KMS-11 (cell line): ENCODE measurements around the gene AHCY.

Experiments
- H2AFZ ChIP-seq: fragments of 200-600 bp; sonication (generic); 2 replicates; pipeline ENCODE4 v1.6.1; 2016; ENCODE audit warnings: antibody characterized with exemption, mixed run types, low read depth
- H3K27ac ChIP-seq: fragments of 200-600 bp; sonication (generic); 2 replicates; pipeline ENCODE4 v1.6.1; 2016; ENCODE audit warnings: mild to moderate bottlenecking, mixed run types
- H3K27me3 ChIP-seq: fragments of 200-600 bp; sonication (generic); 2 replicates; pipeline ENCODE4 v1.6.1; 2017; ENCODE audit warnings: mild to moderate bottlenecking, low read depth, mixed run types, moderate library complexity; ENCODE audit not compliant: insufficient read depth
- H3K36me3 ChIP-seq: fragments of 200-600 bp; sonication (generic); 2 replicates; pipeline ENCODE4 v1.6.1; 2017; ENCODE audit warnings: mild to moderate bottlenecking, mixed run types; ENCODE audit not compliant: insufficient read depth
- H3K4me1 ChIP-seq: fragments of 200-600 bp; sonication (generic); 2 replicates; pipeline ENCODE4 v1.6.1; 2016; ENCODE audit warnings: mild to moderate bottlenecking, low read depth, mixed run types; ENCODE audit not compliant: poor library complexity, severe bottlenecking
- H3K4me2 ChIP-seq: fragments of 200-600 bp; sonication (generic); 2 replicates; pipeline ENCODE4 v1.7.0; 2016; ENCODE audit warnings: mild to moderate bottlenecking, mixed run types
- H3K4me3 ChIP-seq: fragments of 200-600 bp; sonication (generic); IDR thresholded peaks from 2 replicates; pipeline ENCODE4 v1.6.1; 2017; ENCODE audit warnings: low read depth, low read length, mixed read lengths; ENCODE audit not compliant: insufficient read depth
- H3K79me2 ChIP-seq: fragments of 200-600 bp; sonication (generic); 2 replicates; pipeline ENCODE4 v1.6.1; 2016; ENCODE audit warnings: low read depth, mixed run types; ENCODE audit not compliant: insufficient read depth
- H3K9ac ChIP-seq: fragments of 200-600 bp; sonication (generic); 2 replicates; pipeline ENCODE4 v1.6.1; 2016; ENCODE audit warnings: mild to moderate bottlenecking, mixed run types
- H4K20me1 ChIP-seq: fragments of 200-600 bp; sonication (generic); 2 replicates; pipeline ENCODE4 v1.6.1; 2016; ENCODE audit warnings: mild to moderate bottlenecking, mixed run types; ENCODE audit not compliant: insufficient read depth
- TF ChIP-seq, protein P1 (sequence below): fragments of 200-600 bp; sonication (generic); conservative IDR thresholded peaks from 2 replicates; pipeline ENCODE4 v1.6.1; 2017; ENCODE audit warnings: low read depth, mild to moderate bottlenecking, antibody characterized with exemption, low read length, moderate library complexity, mixed read lengths

AHCY gene

DNA sequence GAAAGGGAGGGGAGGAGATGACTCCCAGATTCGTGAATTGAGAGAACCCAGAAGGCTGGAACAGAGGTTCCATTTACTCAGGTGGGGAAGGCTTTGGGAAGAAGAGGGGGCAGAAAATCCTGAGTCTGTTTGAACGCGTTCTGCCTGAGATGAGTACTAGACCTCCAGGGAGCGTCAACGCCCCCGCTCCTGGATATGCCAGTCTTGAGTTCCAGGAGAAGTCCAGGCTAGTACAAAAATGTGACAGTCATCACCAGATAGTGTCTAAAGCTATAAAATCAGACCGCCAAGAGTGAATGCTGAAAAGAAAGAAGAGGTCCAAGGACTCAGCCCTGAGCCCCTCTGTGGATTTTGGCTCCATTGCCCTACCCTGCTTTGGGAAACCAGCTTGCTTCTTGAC, 8.6 kb downstream of the AHCY start:
- H3K4me1 ChIP-seq, result no peaks in the 10 kb centered on the region
- H3K27me3 ChIP-seq, result no peaks in the 10 kb centered on the region
- no peak overlapping the region for H3K27ac ChIP-seq
- peaks cover 39% of the 10 kb centered on the region; the same call in 1 of the 2 replicates for H3K79me2 ChIP-seq
- peaks cover 6% of the 10 kb centered on the region; the same call in 1 of the 2 replicates for H3K36me3 ChIP-seq
- H4K20me1 ChIP-seq, result no peaks in the 10 kb centered on the region
- H3K9ac ChIP-seq, result no peak overlapping the region
- H2AFZ ChIP-seq, result no peak overlapping the region
- TF ChIP-seq, protein P1, sequence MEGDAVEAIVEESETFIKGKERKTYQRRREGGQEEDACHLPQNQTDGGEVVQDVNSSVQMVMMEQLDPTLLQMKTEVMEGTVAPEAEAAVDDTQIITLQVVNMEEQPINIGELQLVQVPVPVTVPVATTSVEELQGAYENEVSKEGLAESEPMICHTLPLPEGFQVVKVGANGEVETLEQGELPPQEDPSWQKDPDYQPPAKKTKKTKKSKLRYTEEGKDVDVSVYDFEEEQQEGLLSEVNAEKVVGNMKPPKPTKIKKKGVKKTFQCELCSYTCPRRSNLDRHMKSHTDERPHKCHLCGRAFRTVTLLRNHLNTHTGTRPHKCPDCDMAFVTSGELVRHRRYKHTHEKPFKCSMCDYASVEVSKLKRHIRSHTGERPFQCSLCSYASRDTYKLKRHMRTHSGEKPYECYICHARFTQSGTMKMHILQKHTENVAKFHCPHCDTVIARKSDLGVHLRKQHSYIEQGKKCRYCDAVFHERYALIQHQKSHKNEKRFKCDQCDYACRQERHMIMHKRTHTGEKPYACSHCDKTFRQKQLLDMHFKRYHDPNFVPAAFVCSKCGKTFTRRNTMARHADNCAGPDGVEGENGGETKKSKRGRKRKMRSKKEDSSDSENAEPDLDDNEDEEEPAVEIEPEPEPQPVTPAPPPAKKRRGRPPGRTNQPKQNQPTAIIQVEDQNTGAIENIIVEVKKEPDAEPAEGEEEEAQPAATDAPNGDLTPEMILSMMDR, result no peak
- H3K4me3 ChIP-seq, result no peak overlapping the region
- no peak overlapping the region for H3K4me2 ChIP-seq

DNA sequence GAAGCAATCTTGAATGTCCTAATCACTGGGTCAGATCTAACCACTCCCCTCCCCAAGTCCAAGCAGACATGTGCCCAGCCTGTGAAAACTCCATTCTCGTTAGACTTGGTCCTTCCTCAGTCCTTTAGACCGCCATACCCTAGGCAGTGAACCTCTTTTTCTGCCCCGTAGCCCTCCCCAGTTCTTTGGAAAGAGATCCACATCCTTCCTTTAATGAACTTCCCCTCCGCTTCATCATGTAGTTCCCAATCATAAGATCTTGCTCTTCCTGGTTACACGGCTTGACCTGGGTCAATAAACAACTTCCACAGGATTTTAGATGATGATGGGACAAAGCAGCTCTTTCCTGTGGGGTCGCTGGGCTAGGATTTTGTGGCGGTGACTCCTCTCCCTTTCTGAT, 9.6 kb downstream of the AHCY start:
- no peaks in the 10 kb centered on the region for H3K27me3 ChIP-seq
- H3K4me2 ChIP-seq, result no peak overlapping the region
- H3K79me2 ChIP-seq, result peaks cover 32% of the 10 kb centered on the region; the same call in 1 of the 2 replicates
- H4K20me1 ChIP-seq, result no peaks in the 10 kb centered on the region
- H3K4me1 ChIP-seq, result no peaks in the 10 kb centered on the region
- H3K9ac ChIP-seq, result no peak overlapping the region
- no peak overlapping the region for H3K4me3 ChIP-seq
- TF ChIP-seq, protein P1, result no peak
- H3K27ac ChIP-seq, result no peak overlapping the region
- H3K36me3 ChIP-seq, result peaks cover 11% of the 10 kb centered on the region; the same call in 1 of the 2 replicates
- H2AFZ ChIP-seq, result no peak overlapping the region

DNA sequence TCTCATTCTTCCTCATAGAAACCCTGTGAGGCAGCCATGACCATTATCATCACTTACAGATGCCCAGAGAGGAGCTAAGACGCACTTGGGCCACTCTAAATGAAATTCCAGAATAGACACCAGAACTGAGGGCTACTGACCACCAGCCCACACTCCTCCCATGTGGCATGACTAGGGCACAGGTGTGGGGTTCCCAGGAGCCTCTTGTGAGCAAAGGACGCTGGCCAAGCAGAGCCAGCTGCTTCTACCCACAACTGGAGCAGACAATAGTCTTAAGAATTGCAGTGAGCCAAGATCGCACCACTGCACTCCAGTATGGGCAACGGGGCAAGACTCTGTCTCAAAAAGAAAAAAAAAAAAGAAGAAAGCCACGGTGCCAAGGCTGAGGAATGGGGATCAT, 10.0 kb downstream of the AHCY start:
- Histone ChIP-seq H2AFZ (no peak overlapping the region), H3K27me3 (no peaks in the 10 kb centered on the region), H3K4me3 (no peak overlapping the region), H3K79me2 (peaks cover 32% of the 10 kb centered on the region; the same call in 1 of the 2 replicates), H3K4me2 (no peak overlapping the region), H3K9ac (no peak overlapping the region), H4K20me1 (no peaks in the 10 kb centered on the region), H3K27ac (no peak overlapping the region), H3K36me3 (peaks cover 13% of the 10 kb centered on the region; the same call in 1 of the 2 replicates), H3K4me1 (no peaks in the 10 kb centered on the region)
- TF ChIP-seq, protein P1, result no peak

DNA sequence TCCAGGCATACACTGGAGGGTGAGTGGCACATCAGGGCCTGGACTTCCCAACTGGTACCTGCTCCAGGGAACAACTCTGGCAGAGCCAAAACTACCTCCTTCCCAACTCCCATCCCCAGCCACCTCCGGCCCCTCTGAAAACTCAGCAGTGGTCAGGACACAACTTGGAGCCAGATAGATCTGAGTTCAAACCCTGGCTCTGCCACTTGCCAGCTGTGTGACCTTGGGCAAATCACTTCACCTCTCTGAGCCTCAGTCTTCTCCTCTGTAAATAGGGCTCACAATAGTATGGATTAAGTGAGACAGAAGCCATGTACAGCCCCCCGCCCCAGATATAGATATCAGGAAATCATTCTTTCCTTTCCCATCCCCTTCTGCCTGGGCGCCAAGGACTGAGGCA, 10.7 kb downstream of the AHCY start:
- Histone ChIP-seq H3K79me2 (peaks cover 26% of the 10 kb centered on the region; the same call in 1 of the 2 replicates), H3K4me2 (no peak overlapping the region), H4K20me1 (no peaks in the 10 kb centered on the region), H3K4me1 (no peaks in the 10 kb centered on the region), H3K27me3 (no peaks in the 10 kb centered on the region), H3K9ac (no peak overlapping the region), H3K4me3 (no peak overlapping the region), H3K36me3 (peaks cover 13% of the 10 kb centered on the region; the same call in 1 of the 2 replicates), H3K27ac (no peak overlapping the region), H2AFZ (no peak overlapping the region)
- TF ChIP-seq, protein P1, result no peak
